AG04450 (cell line): Measurements from ENCODE around the gene STIM2. TPM values are rescaled to one million over a fixed set of nuclear protein-coding genes. Genes with fewer than 3 reads are reported as not detected.

Experiments used
- CTCF ChIA-PET: fragments of 300-600, 350-600 bp; formaldehyde crosslinking; extraction: SDS; loops from one replicate; lab custom pipeline; 2022; ENCODE audit warnings: antibody characterized with exemption, inconsistent platforms; lab: Charles Lee
- POLR2A ChIA-PET: fragments of 350-600 bp; formaldehyde crosslinking; extraction: SDS; loops from one replicate; lab custom pipeline; 2021; ENCODE audit warnings: antibody characterized with exemption, inconsistent platforms; lab: Yijun Ruan, JAX
- DNase-seq: peaks from one replicate; pipeline ENCODE4 v3.0.0-alpha.2; 2011; ENCODE audit warnings: low read depth, low spot score
- H3K27ac ChIP-seq: one replicate; pipeline ENCODE4 v1.5.1; 2012; ENCODE audit warnings: low read depth, low read length, control low read depth
- H3K27me3 ChIP-seq: one replicate; pipeline ENCODE4 v1.6.0; 2012; ENCODE audit warnings: low read length; ENCODE audit not compliant: control insufficient read depth, insufficient read depth
- H3K4me3 ChIP-seq: 2 replicates; pipeline ENCODE4 v1.5.1; 2011; ENCODE audit warnings: mild to moderate bottlenecking, low read depth, low read length, control low read depth
- H3K9me3 ChIP-seq: 2 replicates; pipeline ENCODE4 v1.5.1; 2012; ENCODE audit warnings: low read length; ENCODE audit not compliant: control insufficient read depth, insufficient read depth
- polyA plus RNA-seq: library from polyadenylated mRNA; depleted of rRNA; stranded (reverse); fragments of >200 nt; gene quantifications from 2 replicates; pipeline ENCODE4 v1.2.3, GENCODE V29; 2011
- TF ChIP-seq, protein P1 (sequence below): IDR thresholded peaks from 2 replicates; pipeline ENCODE4 v1.5.1; 2011; ENCODE audit warnings: low read depth, low read length, control low read depth, inconsistent platforms

Gene STIM2
- polyA plus RNA-seq, 1 experiment, result 26.8 TPM

DNA sequence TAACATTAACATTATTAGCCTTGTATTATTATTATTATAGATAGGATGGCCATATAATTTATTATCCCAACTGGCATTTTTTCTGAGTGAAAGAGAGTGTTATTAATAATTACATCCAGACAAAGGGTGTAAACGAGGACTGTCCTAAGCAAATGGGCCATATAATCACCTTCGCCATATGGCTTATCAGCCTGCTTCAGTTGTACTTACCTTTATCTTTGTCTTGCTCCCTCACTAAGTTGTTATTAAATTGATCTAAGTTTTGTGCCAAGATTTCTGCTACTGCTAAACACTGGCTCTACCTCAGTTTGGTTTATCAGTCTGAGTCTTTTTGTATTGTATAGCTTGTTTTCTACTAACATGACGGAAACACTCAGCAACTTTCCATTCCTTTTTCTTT is 76.9 kb downstream of the STIM2 start:
- ChIA-PET CTCF (no interaction called here), POLR2A (no interaction called here)
- DNase-seq, result no peak
- Histone ChIP-seq H3K4me3 (no peak overlapping the region), H3K27ac (no peak overlapping the region), H3K9me3 (no peaks in the 10 kb centered on the region), H3K27me3 (no peaks in the 10 kb centered on the region)
- TF ChIP-seq, protein P1, sequence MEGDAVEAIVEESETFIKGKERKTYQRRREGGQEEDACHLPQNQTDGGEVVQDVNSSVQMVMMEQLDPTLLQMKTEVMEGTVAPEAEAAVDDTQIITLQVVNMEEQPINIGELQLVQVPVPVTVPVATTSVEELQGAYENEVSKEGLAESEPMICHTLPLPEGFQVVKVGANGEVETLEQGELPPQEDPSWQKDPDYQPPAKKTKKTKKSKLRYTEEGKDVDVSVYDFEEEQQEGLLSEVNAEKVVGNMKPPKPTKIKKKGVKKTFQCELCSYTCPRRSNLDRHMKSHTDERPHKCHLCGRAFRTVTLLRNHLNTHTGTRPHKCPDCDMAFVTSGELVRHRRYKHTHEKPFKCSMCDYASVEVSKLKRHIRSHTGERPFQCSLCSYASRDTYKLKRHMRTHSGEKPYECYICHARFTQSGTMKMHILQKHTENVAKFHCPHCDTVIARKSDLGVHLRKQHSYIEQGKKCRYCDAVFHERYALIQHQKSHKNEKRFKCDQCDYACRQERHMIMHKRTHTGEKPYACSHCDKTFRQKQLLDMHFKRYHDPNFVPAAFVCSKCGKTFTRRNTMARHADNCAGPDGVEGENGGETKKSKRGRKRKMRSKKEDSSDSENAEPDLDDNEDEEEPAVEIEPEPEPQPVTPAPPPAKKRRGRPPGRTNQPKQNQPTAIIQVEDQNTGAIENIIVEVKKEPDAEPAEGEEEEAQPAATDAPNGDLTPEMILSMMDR, result no peak

- TF ChIP-seq, protein P1, result no peak
- POLR2A ChIA-PET, result no interaction called here
- CTCF ChIA-PET, result no interaction called here
- Histone ChIP-seq H3K27ac (no peak overlapping the region), H3K4me3 (no peak overlapping the region), H3K27me3 (no peaks in the 10 kb centered on the region), H3K9me3 (no peaks in the 10 kb centered on the region)
- DNase-seq, result no peak
These were observed 77.9 kb downstream of the STIM2 start for GRCh38 chr4:26938516-26938915.

DNA sequence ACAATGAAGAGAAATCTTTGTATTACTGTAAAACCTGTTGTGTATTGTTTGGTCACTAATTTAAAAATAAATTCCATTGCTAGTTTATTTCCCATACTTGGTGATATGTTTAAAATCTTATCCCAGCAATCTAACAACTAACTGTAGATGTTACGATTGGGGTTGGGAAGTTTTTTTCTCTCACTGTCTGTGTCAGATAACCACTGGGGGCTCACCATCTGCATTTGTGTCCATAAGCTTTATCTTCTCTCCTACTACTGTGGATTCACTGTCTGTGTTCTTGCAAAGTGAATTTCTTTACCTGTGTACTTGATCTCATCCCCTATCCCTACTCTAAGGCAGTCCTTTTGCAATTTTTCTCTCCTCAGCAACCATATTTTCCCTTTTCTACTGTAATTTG is 81.3 kb downstream of the STIM2 start:
- no peak overlapping the region for H3K4me3 ChIP-seq
- H3K9me3 ChIP-seq, result no peaks in the 10 kb centered on the region
- no peaks in the 10 kb centered on the region for H3K27me3 ChIP-seq
- ChIA-PET POLR2A (no interaction called here), CTCF (no interaction called here)
- DNase-seq, result no peak
- TF ChIP-seq, protein P1, result no peak
- H3K27ac ChIP-seq, result no peak overlapping the region

- no peak for DNase-seq
- Histone ChIP-seq H3K27me3 (no peaks in the 10 kb centered on the region), H3K4me3 (no peak overlapping the region), H3K27ac (no peak overlapping the region), H3K9me3 (no peaks in the 10 kb centered on the region)
- TF ChIP-seq, protein P1, result no peak
- CTCF ChIA-PET, result no interaction called here
- POLR2A ChIA-PET, result no interaction called here
These were observed 82.2 kb downstream of the STIM2 start for GRCh38 chr4:26942871-26943270.

- Histone ChIP-seq H3K27ac (no peak overlapping the region), H3K27me3 (no peaks in the 10 kb centered on the region), H3K9me3 (no peaks in the 10 kb centered on the region), H3K4me3 (no peak overlapping the region)
- no peak for DNase-seq
- ChIA-PET POLR2A (no interaction called here), CTCF (no interaction called here)
- TF ChIP-seq, protein P1, result no peak
These were observed 82.8 kb downstream of the STIM2 start for GRCh38 chr4:26943391-26943790.
